GM06990 (cell line): Measurements from ENCODE around the gene KRT78.

Experiments used
- DNase-seq: peaks from one replicate; pipeline ENCODE4 v3.0.0-alpha.2; 2011; ENCODE audit not compliant: insufficient read length; ENCODE audit errors: extremely low read depth
- H3K27me3 ChIP-seq: replicated peaks from 2 replicates; pipeline ENCODE4 v1.6.0; 2011; ENCODE audit warnings: low read length; ENCODE audit not compliant: control insufficient read depth, insufficient read depth
- H3K36me3 ChIP-seq: 2 replicates; pipeline ENCODE4 v1.5.1; 2011; ENCODE audit warnings: low read length; ENCODE audit not compliant: control insufficient read depth, insufficient read depth
- H3K4me3 ChIP-seq: replicated peaks from 2 replicates; pipeline ENCODE4 v1.5.1; 2011; ENCODE audit warnings: low read depth, mild to moderate bottlenecking, control low read depth, low read length
- CTCF ChIP-seq: IDR thresholded peaks from 2 replicates; pipeline ENCODE4 v1.5.1; 2011; ENCODE audit warnings: low read length, control low read depth, mild to moderate bottlenecking, inconsistent platforms; ENCODE audit not compliant: insufficient read depth, poor library complexity, severe bottlenecking

Gene KRT78

DNA sequence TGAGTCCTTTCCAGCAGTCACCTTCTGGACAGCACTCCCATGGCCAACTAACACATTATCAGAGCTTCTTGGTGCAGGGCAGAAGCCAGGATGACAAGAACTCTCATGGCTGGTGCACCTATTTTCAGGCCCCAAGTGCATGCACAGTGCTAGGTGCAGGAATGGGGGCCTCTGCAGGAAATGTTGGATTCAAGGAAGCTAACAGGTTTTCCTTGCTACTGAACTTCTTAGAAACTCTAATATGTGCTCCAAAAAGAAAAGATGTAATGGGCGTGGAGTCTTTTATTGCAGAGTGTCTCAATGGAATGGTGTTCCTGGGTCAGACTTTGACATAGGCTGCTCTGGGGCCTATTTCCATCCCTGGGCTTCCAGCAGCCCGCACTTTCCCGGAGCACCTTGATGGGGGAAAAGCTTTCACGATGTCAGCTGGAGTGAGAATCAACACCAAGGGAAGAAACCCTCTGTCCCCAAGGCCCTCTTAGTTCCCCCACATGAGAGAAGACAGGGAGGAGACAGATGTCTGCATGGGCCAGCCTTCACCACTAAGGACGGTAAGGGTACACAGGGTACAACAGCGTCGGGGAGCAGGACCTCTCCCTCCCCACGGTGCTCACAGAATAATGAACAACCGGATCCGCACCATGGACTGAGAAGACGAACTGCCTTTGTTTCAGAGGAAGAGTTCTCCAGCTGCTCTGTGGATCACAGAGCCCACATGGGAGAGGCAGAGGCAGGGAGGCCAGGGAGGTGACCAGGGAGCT lies 59.7 kb downstream of the KRT78 start:
- TF ChIP-seq CTCF = no peak
- H3K36me3 ChIP-seq = no peaks in the 10 kb centered on the region
- H3K4me3 ChIP-seq = no peak overlapping the region
- no peaks in the 10 kb centered on the region; the same call in 1 of the 2 replicates for H3K27me3 ChIP-seq
- DNase-seq = no peak

GRCh38 chr12:52788192-52788875 lies 60.5 kb downstream of the KRT78 start:
- TF ChIP-seq CTCF = no peak
- H3K36me3 ChIP-seq = no peaks in the 10 kb centered on the region
- H3K27me3 ChIP-seq = no peaks in the 10 kb centered on the region; the same call in 1 of the 2 replicates
- DNase-seq = no peak
- H3K4me3 ChIP-seq = no peak overlapping the region
